Mesothelial cell of epicardium (in vitro differentiated cells): ENCODE data around the gene OR10G7. TPM values are rescaled to one million over a fixed set of nuclear protein-coding genes. Genes with fewer than 3 reads are reported as not detected.

ENCODE experiments used
- DNase-seq, 2 experiments: peaks; one replicate each; pipeline ENCODE4 v3.0.0; 2021; ENCODE audit warnings: low spot score in 2 of 2; ENCODE audit not compliant: unreplicated experiment in 2 of 2
- H3K27ac Mint-ChIP-seq: 2 replicates; pipeline ENCODE4 v1.8.0; 2021; ENCODE audit warnings: mixed read lengths
- H3K27me3 Mint-ChIP-seq: 2 replicates; pipeline ENCODE4 v1.8.0; 2021; ENCODE audit warnings: low read depth, mixed read lengths
- H3K36me3 Mint-ChIP-seq: 2 replicates; pipeline ENCODE4 v1.8.0; 2021; ENCODE audit warnings: mixed read lengths
- H3K4me1 Mint-ChIP-seq: 2 replicates; pipeline ENCODE4 v1.8.0; 2021; ENCODE audit warnings: mixed read lengths
- H3K4me3 Mint-ChIP-seq: 2 replicates; pipeline ENCODE4 v1.8.0; 2021; ENCODE audit warnings: mild to moderate bottlenecking, moderate library complexity, mixed read lengths
- H3K9me3 Mint-ChIP-seq: 2 replicates; pipeline ENCODE4 v1.8.0; 2021; ENCODE audit warnings: mixed read lengths
- total RNA-seq: library from RNA; stranded (reverse); gene quantifications from 3 replicates; pipeline ENCODE4 v1.2.1, GENCODE V29; 2021
- TF ChIP-seq, protein P1 (sequence below): fragments of 200-600 bp; sonication (generic); IDR thresholded peaks from one replicate; pipeline ENCODE4 v1.5.0; 2021; ENCODE audit warnings: antibody characterized with exemption; ENCODE audit not compliant: unreplicated experiment

The OR10G7 gene
- total RNA-seq, 1 donor from 2014 or later = not detected

DNA sequence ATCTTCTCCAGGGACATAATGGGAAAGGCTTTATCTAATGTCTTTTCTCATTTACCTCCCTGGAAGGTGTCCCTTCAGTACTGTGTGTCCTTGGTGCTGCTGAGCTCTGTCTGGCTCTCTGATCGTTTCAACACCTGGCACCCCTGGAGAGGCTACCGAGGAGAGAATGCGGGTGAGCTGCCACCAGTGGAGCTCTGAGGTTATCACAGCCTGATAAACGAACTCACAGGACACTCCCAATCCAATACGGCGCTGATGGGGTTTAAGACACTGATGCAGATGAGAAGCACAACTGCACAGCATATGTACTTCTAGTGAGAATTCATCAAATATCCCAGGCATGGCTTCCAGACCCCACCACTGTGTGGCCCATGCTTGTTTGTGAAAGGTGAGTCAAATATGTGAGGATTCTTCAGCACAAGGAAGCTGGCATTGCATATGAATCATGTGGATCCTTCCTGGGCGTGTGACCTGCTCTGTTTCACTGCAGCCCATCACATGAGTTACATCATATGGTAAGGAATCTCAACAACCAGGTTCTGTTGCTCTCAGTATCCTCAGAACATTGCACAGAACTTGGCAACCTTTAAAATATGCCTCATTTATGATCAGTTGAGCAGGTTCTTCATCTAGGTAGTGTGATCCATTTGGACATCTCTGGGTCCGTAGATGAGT lies 39.3 kb upstream of the OR10G7 start:
- Mint-ChIP-seq H3K27ac (no peak overlapping the region), H3K36me3 (no peaks in the 10 kb centered on the region), H3K4me3 (no peak overlapping the region), H3K9me3 (no peaks in the 10 kb centered on the region), H3K27me3 (peaks cover 2% of the 10 kb centered on the region), H3K4me1 (peaks cover 10% of the 10 kb centered on the region)
- TF ChIP-seq, protein P1, sequence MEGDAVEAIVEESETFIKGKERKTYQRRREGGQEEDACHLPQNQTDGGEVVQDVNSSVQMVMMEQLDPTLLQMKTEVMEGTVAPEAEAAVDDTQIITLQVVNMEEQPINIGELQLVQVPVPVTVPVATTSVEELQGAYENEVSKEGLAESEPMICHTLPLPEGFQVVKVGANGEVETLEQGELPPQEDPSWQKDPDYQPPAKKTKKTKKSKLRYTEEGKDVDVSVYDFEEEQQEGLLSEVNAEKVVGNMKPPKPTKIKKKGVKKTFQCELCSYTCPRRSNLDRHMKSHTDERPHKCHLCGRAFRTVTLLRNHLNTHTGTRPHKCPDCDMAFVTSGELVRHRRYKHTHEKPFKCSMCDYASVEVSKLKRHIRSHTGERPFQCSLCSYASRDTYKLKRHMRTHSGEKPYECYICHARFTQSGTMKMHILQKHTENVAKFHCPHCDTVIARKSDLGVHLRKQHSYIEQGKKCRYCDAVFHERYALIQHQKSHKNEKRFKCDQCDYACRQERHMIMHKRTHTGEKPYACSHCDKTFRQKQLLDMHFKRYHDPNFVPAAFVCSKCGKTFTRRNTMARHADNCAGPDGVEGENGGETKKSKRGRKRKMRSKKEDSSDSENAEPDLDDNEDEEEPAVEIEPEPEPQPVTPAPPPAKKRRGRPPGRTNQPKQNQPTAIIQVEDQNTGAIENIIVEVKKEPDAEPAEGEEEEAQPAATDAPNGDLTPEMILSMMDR = no peak
- DNase-seq = no peak

DNA sequence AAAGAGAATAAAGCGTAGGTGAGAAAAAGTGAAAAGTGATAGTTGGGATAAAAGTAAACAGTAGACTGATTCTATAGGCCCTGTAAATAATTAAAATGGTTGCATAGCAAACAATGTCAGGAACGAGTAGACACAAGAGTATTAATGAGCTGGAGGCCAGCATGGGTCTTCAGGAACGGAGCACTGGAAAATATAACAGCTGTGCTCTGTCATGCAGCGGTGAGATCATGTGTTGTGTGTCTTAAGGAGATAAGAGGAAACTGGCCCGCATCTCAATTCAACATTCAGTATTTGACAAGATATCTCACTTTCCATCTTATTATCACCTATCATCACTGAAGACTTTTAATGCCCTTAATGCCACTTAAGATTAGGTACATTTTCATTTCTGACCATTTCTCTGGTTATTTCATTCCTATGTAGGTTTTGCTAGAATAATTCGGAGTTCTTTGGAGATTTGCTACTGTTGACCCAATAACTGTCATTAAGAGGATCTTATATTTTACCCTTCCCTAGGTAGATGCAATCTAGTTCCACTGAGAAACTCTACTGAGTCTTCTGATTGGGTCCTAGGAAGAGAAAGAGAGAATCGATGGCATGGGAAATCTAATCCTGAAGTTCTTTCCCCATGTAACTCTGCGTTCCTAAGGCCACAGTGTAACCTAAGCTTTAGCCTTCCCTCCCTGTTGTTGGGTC lies 38.7 kb upstream of the OR10G7 start:
- Mint-ChIP-seq H3K27me3 (peaks cover 2% of the 10 kb centered on the region), H3K4me3 (no peak overlapping the region), H3K27ac (no peak overlapping the region), H3K36me3 (no peaks in the 10 kb centered on the region), H3K4me1 (peaks cover 8% of the 10 kb centered on the region), H3K9me3 (no peaks in the 10 kb centered on the region)
- TF ChIP-seq, protein P1 = no peak
- DNase-seq = no peak

DNA sequence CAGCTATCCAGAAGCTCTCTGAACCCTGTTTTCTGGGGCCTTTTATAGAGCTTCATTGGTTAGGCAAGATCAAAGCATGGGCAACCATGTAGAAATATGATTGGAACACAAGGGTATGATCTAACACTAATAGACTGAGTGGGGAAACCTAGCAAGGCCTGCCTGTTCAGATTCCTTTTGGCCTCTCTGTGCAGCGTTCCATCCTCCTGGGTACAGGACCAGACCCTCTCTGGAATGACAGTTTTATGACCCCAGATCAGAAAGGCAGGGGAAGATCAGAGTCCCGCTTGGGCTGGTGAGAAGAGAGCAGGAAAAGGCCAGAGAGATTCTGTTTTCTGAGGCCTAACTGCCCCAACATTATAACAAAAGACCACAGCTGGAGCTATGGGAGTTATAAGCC lies 37.5 kb upstream of the OR10G7 start:
- no peak overlapping the region for H3K27ac Mint-ChIP-seq
- H3K36me3 Mint-ChIP-seq = no peaks in the 10 kb centered on the region
- no peak for DNase-seq
- H3K4me1 Mint-ChIP-seq = peaks cover 8% of the 10 kb centered on the region
- TF ChIP-seq, protein P1 = no peak
- no peak overlapping the region for H3K4me3 Mint-ChIP-seq
- no peaks in the 10 kb centered on the region for H3K9me3 Mint-ChIP-seq
- H3K27me3 Mint-ChIP-seq = peaks cover 2% of the 10 kb centered on the region

DNA sequence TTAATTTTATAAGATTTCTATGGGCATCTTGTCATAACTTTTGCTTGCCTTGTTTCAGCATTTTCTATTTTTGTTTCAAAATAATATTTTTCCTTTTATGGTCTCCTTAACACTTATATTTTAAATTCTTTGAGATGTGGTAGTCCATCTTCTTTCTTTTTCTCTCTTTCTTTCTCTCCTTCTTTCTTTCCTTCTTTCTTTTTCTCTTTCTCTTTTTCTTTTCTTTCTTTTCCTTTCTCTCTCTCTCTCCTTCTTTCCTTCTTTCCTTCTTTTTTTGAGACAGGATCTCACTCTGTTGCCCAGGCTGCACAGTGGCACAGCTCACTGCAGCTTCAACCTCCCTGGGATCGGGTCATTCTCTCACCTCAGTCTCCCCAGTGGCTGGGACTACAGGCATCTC lies 36.1 kb upstream of the OR10G7 start:
- H3K27me3 Mint-ChIP-seq = no peaks in the 10 kb centered on the region
- no peaks in the 10 kb centered on the region for H3K9me3 Mint-ChIP-seq
- no peak for DNase-seq
- no peak overlapping the region for H3K4me3 Mint-ChIP-seq
- TF ChIP-seq, protein P1 = no peak
- H3K36me3 Mint-ChIP-seq = no peaks in the 10 kb centered on the region
- peaks cover 8% of the 10 kb centered on the region for H3K4me1 Mint-ChIP-seq
- no peak overlapping the region for H3K27ac Mint-ChIP-seq

DNA sequence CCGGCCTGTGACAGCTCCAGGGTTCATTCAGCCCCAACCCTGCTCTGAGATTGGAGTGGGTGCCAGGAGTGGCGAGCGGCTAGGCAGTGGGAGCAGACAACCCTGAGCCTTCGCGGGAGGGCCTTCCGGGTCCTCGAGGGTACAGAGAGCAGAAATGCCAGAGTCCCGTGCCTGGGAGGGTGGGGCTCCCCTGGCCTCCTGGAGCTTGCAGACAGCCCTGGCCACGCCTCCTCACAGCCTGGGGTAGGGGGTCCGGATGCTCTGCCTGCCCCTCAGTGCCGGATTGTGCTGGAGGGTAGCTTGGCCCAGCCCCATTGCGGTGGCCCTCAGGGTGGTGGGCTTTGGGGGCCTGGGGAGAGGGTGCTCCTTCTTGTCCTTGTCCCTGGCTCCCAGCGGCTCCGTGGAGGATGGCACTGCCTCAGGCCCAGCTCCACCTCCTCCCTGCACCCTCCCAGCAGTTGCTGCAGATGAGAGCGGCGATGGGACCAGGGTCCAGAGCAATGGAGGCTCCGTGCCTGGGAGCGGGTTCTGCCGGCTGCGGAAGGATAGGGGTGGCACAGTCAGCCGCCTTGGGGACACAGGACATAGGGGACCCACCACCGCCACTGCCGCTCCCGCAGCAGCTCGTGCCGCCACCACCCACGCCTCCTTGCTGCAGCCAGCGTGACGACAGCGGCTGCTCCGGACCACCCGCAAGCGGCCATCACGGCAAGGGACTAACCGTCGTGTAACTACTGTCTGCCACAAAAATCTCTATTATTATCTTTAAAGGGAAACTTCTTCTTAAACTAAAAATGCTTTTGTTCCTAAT lies 34.9 kb upstream of the OR10G7 start:
- H3K27me3 Mint-ChIP-seq = peaks cover 3% of the 10 kb centered on the region
- H3K36me3 Mint-ChIP-seq = no peaks in the 10 kb centered on the region
- H3K4me1 Mint-ChIP-seq = peaks cover 8% of the 10 kb centered on the region
- TF ChIP-seq, protein P1 = no peak
- DNase-seq = no peak
- no peak overlapping the region for H3K4me3 Mint-ChIP-seq
- H3K9me3 Mint-ChIP-seq = no peaks in the 10 kb centered on the region
- no peak overlapping the region for H3K27ac Mint-ChIP-seq
